Gastrocnemius medialis (tissue), 4 donors: ENCODE results near the gene DTNBP1.

Experiments
- POLR2A ChIP-seq, 2 donors: fragments of 450-650 bp; IDR thresholded peaks; one replicate each; pipeline ENCODE4 v1.6.1; 2017; ENCODE audit warnings: antibody characterized with exemption in 2 of 2, mild to moderate bottlenecking in 2 of 2, moderate library complexity in 2 of 2
- TF ChIP-seq, protein P1 (sequence below), 5 experiments: fragments of 450-650 bp in 3 of 5; fragments of 200-600 bp in 2 of 5; sonication (generic) in 2 of 5; IDR thresholded peaks in 4 of 5; conservative IDR thresholded peaks in 1 of 5; 1 replicate in 4 of 5; 2 replicates in 1 of 5; pipeline ENCODE4 v1.5.1; 2016 to 2019; ENCODE audit warnings: antibody characterized with exemption in 5 of 5, mild to moderate bottlenecking in 3 of 5, moderate library complexity in 3 of 5

- no peak for TF ChIP-seq POLR2A (IDR thresholded peaks at IDR 0.05)
- TF ChIP-seq, protein P1, sequence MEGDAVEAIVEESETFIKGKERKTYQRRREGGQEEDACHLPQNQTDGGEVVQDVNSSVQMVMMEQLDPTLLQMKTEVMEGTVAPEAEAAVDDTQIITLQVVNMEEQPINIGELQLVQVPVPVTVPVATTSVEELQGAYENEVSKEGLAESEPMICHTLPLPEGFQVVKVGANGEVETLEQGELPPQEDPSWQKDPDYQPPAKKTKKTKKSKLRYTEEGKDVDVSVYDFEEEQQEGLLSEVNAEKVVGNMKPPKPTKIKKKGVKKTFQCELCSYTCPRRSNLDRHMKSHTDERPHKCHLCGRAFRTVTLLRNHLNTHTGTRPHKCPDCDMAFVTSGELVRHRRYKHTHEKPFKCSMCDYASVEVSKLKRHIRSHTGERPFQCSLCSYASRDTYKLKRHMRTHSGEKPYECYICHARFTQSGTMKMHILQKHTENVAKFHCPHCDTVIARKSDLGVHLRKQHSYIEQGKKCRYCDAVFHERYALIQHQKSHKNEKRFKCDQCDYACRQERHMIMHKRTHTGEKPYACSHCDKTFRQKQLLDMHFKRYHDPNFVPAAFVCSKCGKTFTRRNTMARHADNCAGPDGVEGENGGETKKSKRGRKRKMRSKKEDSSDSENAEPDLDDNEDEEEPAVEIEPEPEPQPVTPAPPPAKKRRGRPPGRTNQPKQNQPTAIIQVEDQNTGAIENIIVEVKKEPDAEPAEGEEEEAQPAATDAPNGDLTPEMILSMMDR (IDR thresholded peaks at IDR 0.05 in 4 of 5, conservative IDR thresholded peaks at IDR 0.05 in 1 of 5), result no peak
Observed at GRCh38 chr6:15493437-15494168, 169.2 kb downstream of the DTNBP1 start.
